Measurements from ENCODE around the gene RIN3.
"Not testable (repeated sequence)": the region's sequence is repeated elsewhere in the genome, so short reads cannot be mapped to it uniquely, and the experiment has no call there.

Gene RIN3

GRCh38 chr14:92659765-92660561, 146.4 kb downstream of the RIN3 start:
- intact Hi-C loops (cut with DNase I), result no loop called here
- peak in 25 of 42 donors; percentile 19 to 69 (median 46) for DNase-seq

- intact Hi-C loops (cut with DNase I), result no loop called here
- no peak for DNase-seq
Measured at GRCh38 chr14:92660571-92660970, 147.0 kb downstream of the RIN3 start.

DNA sequence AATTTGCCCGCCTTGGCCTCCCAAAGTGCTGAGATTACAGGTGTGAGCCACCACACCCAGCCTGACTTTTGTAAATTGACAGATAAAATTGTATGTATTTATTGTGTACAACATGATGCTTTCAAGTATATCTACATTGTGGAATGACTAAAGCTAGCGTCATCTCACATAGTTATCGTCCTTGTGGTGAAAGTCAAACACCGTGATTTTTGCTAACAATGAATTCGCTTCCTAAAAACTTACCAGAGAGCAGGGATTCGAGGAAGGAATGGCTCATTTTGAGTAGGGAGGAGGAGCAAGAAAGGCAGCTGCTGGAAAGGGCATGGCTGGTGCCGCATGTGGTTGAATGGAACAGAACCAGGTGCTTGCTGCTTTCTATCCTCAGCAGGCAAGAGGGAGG, 149.5 kb downstream of the RIN3 start:
- intact Hi-C loops (cut with DNase I), result no loop called here
- DNase-seq, result no peak

- intact Hi-C loops (cut with DNase I), result no loop called here
Measured at GRCh38 chr14:92665661-92666110, 152.1 kb downstream of the RIN3 start.

DNA sequence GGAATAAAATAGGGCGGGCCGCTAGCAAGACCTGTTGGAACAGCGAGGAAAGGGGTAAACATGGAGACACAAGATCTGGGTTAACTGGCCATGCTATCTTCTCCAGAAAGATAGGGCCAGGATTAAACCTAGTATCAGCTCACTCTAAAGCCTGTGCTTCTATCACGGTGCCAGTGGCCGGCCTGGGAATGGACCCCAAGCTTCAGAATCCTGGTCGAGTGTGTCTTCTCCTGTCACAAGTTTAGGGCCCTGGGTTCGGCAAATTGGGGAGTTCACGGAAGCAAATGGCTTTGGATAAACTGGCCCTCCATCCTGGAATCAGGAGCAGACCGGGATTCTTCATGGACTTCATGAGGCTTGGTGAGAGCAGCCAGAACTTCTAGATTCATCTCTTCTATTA, 152.7 kb downstream of the RIN3 start:
- intact Hi-C loops (cut with DNase I), result no loop called here
- DNase-seq, result no peak

More at GRCh38 chr14:92665661-92666110, 152.1 kb downstream of the RIN3 start:
- peak in 2 of 42 donors; percentile 19 to 26 for DNase-seq

DNA sequence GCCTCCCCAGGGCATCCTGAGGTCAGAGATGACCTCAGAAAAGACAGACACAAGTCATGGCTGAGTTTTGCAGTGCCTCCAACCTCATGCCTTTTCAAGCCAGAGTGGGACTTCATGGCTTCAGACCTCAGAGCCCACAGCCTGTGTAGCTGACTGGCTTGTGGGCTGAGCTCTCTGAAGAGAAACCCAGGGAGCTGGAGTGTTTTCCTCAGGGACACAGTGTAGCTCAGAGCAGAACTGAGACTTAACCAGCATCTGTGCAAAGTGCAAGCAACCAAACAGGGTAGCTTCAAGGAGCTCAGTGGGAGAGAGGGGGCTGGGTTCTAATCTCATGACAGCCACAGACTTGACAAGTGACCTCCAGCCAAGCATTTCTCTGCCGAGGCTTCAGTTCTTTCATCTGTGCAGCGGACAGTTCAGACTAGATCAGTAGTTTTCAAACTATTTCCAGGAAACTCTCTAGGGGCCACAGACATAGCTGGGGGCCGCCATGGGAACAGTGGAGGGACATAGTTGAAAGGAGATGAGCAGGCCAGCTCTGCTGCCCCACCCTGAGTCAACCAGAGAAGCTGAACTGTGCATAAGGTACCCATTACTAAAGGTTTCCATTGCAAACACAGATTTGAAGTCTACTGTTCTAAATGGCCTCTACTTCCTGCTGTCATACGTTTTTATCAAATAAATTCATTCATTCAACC, 154.8 kb downstream of the RIN3 start:
- intact Hi-C loops (cut with DNase I), result no loop called here
- DNase-seq, result no peak

DNA sequence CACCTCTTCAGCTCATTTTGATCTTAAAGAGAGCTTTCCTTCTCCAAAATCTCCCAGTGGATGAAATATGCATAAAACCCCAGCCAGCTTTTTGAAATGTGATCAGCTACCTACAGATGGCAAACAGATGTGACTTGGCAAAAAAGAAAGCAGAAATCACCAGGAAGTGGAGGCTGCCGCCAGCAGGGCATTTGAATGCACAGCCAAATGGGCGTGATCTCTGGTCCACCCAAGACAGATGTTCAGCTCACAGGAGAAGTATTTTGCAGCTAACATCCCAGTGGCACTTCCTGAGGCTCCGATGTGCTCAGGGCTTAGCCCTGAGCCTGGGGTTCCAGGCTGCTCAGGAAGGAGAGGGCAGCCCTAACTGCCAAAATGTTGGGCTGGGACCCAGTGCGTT, 156.6 kb downstream of the RIN3 start:
- DNase-seq, result no peak
- intact Hi-C loops (cut with DNase I), result no loop called here

DNA sequence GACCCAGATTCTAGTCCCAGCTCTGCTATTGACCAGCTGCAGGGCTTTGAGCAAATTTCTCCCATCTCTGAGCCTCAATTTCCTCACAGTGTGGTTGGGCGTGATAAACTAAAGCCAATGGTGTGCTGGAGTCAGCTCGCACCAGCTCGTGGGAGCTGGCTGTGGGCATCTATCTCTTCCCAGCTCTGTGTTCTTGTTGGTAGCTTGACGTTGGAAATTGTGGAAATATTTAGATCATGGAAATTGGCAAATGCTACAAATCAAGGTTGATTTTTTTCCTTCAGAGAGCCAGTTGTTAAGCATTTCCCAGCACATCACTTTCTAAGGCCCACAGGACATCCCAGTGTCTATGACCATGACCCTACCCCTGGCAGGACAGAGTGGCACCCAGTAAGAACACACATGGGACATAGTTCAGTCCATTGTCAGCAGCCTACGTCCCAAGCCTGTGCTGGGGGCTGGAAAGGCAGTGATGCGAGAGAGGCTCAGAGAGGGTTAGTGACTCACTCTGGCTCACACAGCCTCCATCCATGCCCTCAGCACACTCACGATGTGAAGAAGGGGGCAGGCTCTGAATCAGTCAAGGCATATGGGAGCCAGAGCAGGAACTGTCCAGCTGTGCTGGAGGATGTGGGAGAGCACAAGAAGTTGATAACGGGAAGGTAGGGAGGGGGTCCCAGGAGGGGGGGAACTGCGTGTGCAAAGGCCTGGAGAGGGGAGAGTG, 157.2 kb downstream of the RIN3 start:
- intact Hi-C loops (cut with DNase I), result no loop called here
- no peak for DNase-seq

DNA sequence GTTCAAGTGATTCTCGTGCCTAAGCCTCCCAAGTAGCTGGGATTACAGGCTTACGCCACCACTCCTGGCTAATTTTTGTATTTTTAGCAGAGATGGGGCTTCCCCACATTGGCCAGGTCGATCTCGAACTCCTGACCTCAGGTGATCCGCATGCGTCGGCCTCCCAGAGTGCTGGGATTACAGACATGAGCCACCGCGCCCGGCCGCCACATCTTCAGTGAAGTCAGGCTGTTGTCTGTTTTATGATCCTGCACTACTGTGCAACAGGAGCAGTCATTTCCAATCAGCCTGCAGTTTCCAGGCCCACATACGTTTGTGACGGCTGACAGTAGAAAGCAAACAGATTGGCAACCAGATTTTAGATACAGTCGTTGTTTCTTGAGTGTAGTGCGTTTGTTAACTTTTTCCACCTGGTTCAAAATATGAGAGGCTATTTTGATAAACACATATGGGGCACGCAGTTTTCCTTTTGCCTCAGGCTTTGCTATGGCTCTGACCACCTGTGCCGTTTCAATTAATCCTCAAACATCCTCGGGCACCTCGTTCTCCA, 160.1 kb downstream of the RIN3 start:
- intact Hi-C loops (cut with DNase I), result no loop called here
- DNase-seq, result no peak

DNA sequence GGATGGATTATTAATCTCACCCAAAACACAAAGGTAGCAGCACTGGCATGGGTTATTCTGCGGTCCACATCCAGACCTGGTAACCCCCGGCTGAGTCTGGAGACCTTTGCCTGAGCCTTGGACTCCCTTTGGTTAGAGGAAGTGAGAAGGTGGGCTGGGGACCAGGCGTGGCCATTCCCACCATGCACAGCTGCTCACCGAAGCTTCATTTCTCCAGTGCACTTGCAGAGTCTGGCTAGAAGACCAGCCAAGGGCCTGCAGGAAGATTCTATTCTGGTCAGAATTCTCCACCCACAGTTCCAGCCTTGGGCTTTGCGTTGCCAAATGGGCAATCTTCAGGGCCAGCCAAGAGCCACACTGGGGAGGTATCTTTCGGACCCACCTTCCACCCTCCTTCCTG, 161.8 kb downstream of the RIN3 start:
- DNase-seq, result no peak
- intact Hi-C loops (cut with DNase I), result no loop called here

DNA sequence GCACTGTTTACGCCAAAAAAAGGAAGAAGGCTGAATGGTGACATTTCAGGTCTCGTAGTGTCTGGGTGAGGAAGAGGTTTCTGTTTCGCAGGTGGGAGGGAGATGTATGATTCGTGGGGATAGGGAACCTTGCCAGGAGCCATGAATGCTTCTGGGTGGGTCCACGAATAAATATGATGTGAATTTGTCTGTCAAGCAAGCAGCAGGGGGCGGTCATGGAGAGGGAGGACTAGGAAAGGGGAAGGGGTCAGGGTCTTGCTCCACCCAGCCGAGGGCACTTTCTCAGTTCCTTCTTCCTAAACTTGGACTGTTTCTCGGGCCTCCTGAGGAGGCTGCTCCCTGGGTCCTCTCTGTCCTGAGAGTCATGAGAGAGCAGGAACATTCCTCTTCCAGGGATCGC, 162.4 kb downstream of the RIN3 start:
- intact Hi-C loops (cut with DNase I), result no loop called here
- peak in 3 of 42 donors; percentile 25 to 34 (median 30) for DNase-seq

GRCh38 chr14:92676403-92677086, 163.0 kb downstream of the RIN3 start:
- DNase-seq, result no peak
- intact Hi-C loops (cut with DNase I), result no loop called here

DNA sequence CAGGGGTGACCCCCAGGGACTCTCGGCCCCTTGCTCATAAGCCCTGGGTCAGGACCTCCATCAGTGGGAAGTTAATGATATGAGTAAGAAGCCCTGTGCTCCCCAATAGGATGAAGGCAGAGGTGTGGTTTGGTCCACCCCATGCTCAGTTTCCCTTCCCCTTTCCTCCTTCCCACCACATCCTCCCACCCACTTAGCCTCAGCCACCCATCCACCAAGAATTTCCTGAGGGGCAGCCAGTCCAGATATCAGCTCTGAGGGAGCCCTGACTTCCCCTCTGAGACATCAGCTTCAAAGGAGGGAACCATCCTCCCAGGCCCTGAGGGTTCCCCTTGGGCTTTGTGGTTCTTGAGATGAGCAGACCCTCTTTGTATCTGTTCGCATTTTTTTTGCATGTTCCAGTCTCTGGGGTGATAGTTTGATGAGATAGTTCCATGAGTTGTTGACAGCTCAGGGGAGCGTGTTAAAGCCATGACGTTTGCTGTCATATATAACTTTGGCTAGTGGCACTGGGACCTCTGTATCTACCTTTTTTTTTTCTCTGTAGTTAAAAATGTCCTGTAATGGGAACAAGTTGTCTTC, 163.6 kb downstream of the RIN3 start:
- intact Hi-C loops (cut with DNase I), result no loop called here
- peak in 15 of 42 donors; percentile 16 to 60 (median 33) for DNase-seq

GRCh38 chr14:92677955-92678354, 164.4 kb downstream of the RIN3 start:
- DNase-seq, result no peak
- intact Hi-C loops (cut with DNase I), result no loop called here

GRCh38 chr14:92678766-92679165, 165.2 kb downstream of the RIN3 start:
- DNase-seq, result no peak

DNA sequence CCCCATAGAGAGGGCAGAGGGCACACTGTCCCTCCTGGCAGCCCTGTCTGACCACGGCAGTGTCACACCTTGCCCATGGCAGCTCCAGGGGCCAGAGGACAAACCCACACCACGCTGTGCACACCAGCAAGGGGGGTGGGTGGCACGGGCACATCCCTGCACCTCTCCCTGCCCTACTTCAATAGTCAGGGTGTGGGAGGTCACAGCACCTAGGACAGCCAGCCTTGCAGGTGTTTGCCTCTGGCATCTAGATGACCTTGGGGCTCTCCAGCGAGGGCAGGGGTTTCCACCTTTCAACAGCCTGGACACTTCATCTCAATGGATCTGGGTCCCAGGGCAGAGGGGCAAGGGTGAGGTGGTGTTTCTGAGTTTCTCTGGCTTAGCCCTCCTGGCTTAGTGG, 165.7 kb downstream of the RIN3 start:
- no peak for DNase-seq
- intact Hi-C loops (cut with DNase I), result no loop called here

More at GRCh38 chr14:92678766-92679165, 165.2 kb downstream of the RIN3 start:
- intact Hi-C loops (cut with DNase I), result no loop called here

- intact Hi-C loops (cut with DNase I), result loop anchor here (10.0 kb wide), 1 partner anchor 104 kb away; no protein-coding TSS in a partner anchor
- not testable (repeated sequence) for DNase-seq
Measured at GRCh38 chr14:92680330-92680729, 166.7 kb downstream of the RIN3 start.
